Heart right ventricle (tissue), 16 donors: ENCODE data around the gene DISC1. TPM values are rescaled to one million over a fixed set of nuclear protein-coding genes. Genes with fewer than 3 reads are reported as not detected.
A peak's percentile ranks its signal among the peaks of the same experiment; 100 is the strongest.

Experiments
- ATAC-seq, 8 donors: fragments of 200-7000 bp; cut with Tn5 transposase; one replicate each; pipeline ENCODE4 v1.9.1; 2020; ENCODE audit warnings: mild to moderate bottlenecking in 8 of 8, moderate library complexity in 8 of 8, moderate number of reproducible peaks in 1 of 8
- DNase-seq, 2 donors: peaks; one replicate each; pipeline ENCODE4 v3.0.0-alpha.2; 2020
- H3K27ac ChIP-seq, 10 donors: fragments of 200-600 bp; sonication (generic) in 2 of 10; one replicate each; pipeline versions ENCODE4 v1.5.0 to v1.8.0; 2020 to 2022; ENCODE audit warnings: mild to moderate bottlenecking in 3 of 10
- H3K27me3 ChIP-seq, 7 donors: fragments of 200-600 bp; one replicate each; pipeline ENCODE4 v1.8.0; 2021 to 2022; ENCODE audit warnings: mild to moderate bottlenecking in 2 of 7
- H3K36me3 ChIP-seq, 9 donors: fragments of 200-600 bp; sonication (generic) in 1 of 9; one replicate each; pipeline versions ENCODE4 v1.5.0 to v1.8.0; 2020 to 2022; ENCODE audit warnings: mild to moderate bottlenecking in 2 of 9
- H3K4me1 ChIP-seq, 9 donors: fragments of 200-600 bp; sonication (generic) in 1 of 9; one replicate each; pipeline versions ENCODE4 v1.5.0 to v1.8.0; 2020 to 2022; ENCODE audit warnings: mild to moderate bottlenecking in 4 of 9
- H3K4me3 ChIP-seq, 10 donors: fragments of 200-600 bp; sonication (generic) in 2 of 10; one replicate each; pipeline versions ENCODE4 v1.5.0 to v1.8.0; 2020 to 2022; ENCODE audit warnings: mild to moderate bottlenecking in 7 of 10, moderate library complexity in 2 of 10
- H3K9me3 ChIP-seq, 11 donors: fragments of 200-600 bp in 10 of 11; sonication (generic) in 2 of 11; one replicate each; pipeline versions ENCODE4 v1.5.0 to v1.8.0; 2013 to 2022; ENCODE audit warnings: mild to moderate bottlenecking in 2 of 11, control low read depth in 1 of 11, moderate library complexity in 1 of 11
- CTCF ChIP-seq, 9 donors: fragments of 200-600 bp; sonication (generic) in 2 of 9; IDR thresholded peaks; one replicate each; pipeline versions ENCODE4 v1.5.0 to v1.8.0; 2021 to 2022; ENCODE audit warnings: antibody characterized with exemption in 9 of 9, mild to moderate bottlenecking in 5 of 9, moderate library complexity in 1 of 9
- WGBS, 2 donors: extraction: QIAGEN DNeasy Blood & Tissue Kit; methylation state at CpG; one replicate each; pipeline ENCODE4 v1.1.7; 2013; ENCODE audit warnings: inconsistent platforms in 1 of 2; 5-methylcytosine and 5-hydroxymethylcytosine counted together
- intact Hi-C, 10 donors: fragments of 100-400 bp; cut with DNase I; formaldehyde crosslinking; loops; one replicate each; pipeline versions ENCODE4 v1.11.1 to v1.14.2; 2022
- polyA plus RNA-seq, 2 donors: library from polyadenylated mRNA; stranded (reverse); fragments of 200-250 nt; gene quantifications; one replicate each; pipeline ENCODE4 v1.2.3, GENCODE V29; 2013
- total RNA-seq, 10 donors: library from RNA; stranded (reverse); fragmentation: NEBNext Ultra II Directional in 3 of 10; extraction: Animal tissue kit (Norgen Biotek cat#: 25700) in 3 of 10; gene quantifications; one replicate each; pipeline versions ENCODE4 v1.2.1 to v1.2.4, GENCODE V29; 2021 to 2023
- donor health status: Arrhythmogenic right ventricular cardiomyopathy.
- donor health status: ischemic (EF 13 %, LVEDD 7.1; RV severe dilation, severe dysfunction).
- donor health status: healthy with polysubstance abuse.
- donor health status: DM: no; HTN: yes; CAD: no.
- donor health status: DM: no; HTN: no; CAD: no.
- donor health status: ischemic (EF 25% LVEDD 6.9; RV normal size, moderate dysfunction).
- donor health status: ischemic (EF 25% LVEDD 5.7; RV mildly dilated, moderate dysfunction).
- donor health status: healthy.
- donor health status: DM: yes; HTN: yes; CAD: no.
- donor health status: Ischemic cardiomyopathy.
- donor health status: ischemic (EF 35%, LVEDD 5.7; RV mildly dilated, moderate dysfunction).
- donor health status: nonischemic (EF 11% LVEDD 7.7; RV severe dilation, severe dysfunction).
- donor health status: DM: yes; HTN: yes; CAD: no.
- donor health status: PGD.
- donor health status: ischemic (EF 29% LVEDD 5.4; RV normal size, mild dysfunction).
- donor health status: nonischemic (EF 23%, LVEDD 6.1; RV moderate dilation, normal function).

DISC1 gene
- total and polyA plus RNA-seq, 12 donors = 1.4 to 6.4 (median 4.0) TPM

DNA sequence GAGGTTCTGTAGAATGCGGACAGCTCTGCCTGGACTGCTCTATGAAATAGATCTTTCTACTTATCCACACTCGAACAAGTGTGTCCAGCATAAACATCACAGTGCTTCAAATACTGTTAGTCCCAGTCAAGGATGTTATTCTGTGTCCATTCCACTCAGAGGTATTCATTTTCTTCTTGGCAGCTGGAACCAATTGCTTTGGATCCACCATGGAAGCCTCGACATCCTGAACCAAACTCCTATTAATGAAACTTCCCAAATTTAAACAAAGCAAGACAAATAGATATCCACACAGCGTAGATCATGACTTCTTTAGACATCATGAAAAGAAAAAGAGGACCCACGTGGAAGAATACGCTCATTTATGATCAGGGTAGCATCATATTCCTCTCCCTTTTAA lies 95.8 kb downstream of the DISC1 start:
- no peaks in the 10 kb centered on the region for H3K27me3 ChIP-seq
- no peaks in the 10 kb centered on the region for H3K9me3 ChIP-seq
- intact Hi-C loops = no loop called here
- ATAC-seq = no peak
- no peak for TF ChIP-seq CTCF (IDR thresholded peaks at IDR 0.05)
- no peaks in the 10 kb centered on the region for H3K36me3 ChIP-seq
- DNase-seq = no peak
- no peak overlapping the region for H3K4me3 ChIP-seq
- H3K27ac ChIP-seq = no peak overlapping the region
- H3K4me1 ChIP-seq = peaks cover 0 to 17% (median 0%) of the 10 kb centered on the region in 9 donors
- 97 to 98% methylated on average over 6 of the region's 6 CpGs for WGBS, 2 donors

DNA sequence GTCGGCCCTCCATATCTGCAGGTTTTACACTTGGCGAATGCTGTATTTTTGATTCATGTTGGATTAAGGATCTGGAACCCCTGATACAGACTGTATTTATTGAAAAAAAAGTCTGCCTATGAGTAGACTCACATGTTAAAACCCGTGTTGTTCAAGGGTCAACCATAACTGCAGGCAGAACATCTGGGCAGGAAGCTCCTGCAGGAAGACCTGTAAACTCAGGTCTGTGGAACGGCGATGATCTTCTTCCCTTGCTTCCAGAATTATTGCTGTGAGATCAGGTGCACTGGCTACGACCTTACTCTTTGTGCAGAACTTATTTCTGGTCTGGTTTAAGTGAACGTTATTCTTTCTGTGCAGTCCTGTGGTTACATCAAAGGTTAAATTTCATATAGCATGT lies 96.6 kb downstream of the DISC1 start:
- Histone ChIP-seq H3K27me3 (no peaks in the 10 kb centered on the region), H3K9me3 (no peaks in the 10 kb centered on the region), H3K36me3 (no peaks in the 10 kb centered on the region), H3K4me3 (no peak overlapping the region), H3K27ac (no peak overlapping the region), H3K4me1 (peaks cover 0 to 17% (median 0%) of the 10 kb centered on the region in 9 donors)
- WGBS, 2 donors = 83 to 85% methylated on average over 7 of the region's 7 CpGs
- intact Hi-C loops = no loop called here
- no peak for TF ChIP-seq CTCF (IDR thresholded peaks at IDR 0.05)
- DNase-seq = no peak
- ATAC-seq = no peak

DNA sequence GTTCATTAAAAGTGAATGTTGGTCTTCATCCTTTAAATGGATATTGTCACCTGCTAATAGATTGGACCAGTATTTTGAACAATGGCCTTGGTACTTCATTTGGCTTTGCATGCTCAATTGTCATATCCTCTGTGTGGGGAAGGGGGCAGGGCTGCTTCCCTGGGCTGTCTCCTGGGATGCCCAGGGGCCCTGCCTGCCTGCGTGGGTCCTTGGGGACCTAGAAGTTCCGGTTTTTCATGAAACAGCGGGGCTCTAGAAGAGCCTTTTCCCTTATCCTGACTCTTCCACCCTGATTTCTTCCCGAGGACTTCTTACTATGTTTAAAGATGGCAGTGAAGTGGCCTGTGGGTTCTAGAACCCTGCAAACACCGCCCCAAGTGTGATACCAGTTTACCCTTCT lies 97.5 kb downstream of the DISC1 start:
- no peak overlapping the region for H3K27ac ChIP-seq
- peaks cover 0 to 2% (median 0%) of the 10 kb centered on the region in 11 donors for H3K9me3 ChIP-seq
- H3K27me3 ChIP-seq = no peaks in the 10 kb centered on the region
- peaks cover 0 to 17% (median 0%) of the 10 kb centered on the region in 9 donors for H3K4me1 ChIP-seq
- intact Hi-C loops = no loop called here
- ATAC-seq = no peak
- 70 to 80% methylated on average over 5 of the region's 5 CpGs for WGBS, 2 donors
- DNase-seq = no peak
- TF ChIP-seq CTCF (IDR thresholded peaks at IDR 0.05) = no peak
- no peaks in the 10 kb centered on the region for H3K36me3 ChIP-seq
- H3K4me3 ChIP-seq = no peak overlapping the region

- peak in 7 of 9 donors; percentile 30 to 55 (median 39) for TF ChIP-seq CTCF (IDR thresholded peaks at IDR 0.05)
- no peaks in the 10 kb centered on the region for H3K36me3 ChIP-seq
- H3K27me3 ChIP-seq = no peaks in the 10 kb centered on the region
- H3K27ac ChIP-seq = no peak overlapping the region
- H3K4me1 ChIP-seq = peaks cover 0 to 17% (median 0%) of the 10 kb centered on the region in 9 donors
- no peak overlapping the region for H3K4me3 ChIP-seq
- peaks cover 0 to 3% (median 0%) of the 10 kb centered on the region in 11 donors for H3K9me3 ChIP-seq
- DNase-seq (peak in 1 of 2 donors; percentile 14), ATAC-seq (peak in 5 of 8 donors; percentile 40 to 75 (median 51))
- 78 to 85% methylated on average over 13 of the region's 13 CpGs for WGBS, 2 donors
- intact Hi-C loops = no loop called here
These were observed 98.5 kb downstream of the DISC1 start for GRCh38 chr1:231724876-231725647.
